Vagina (tissue), 2 donors: ENCODE measurements around the gene NUDCD3.

Source experiments
- CTCF ChIP-seq, 3 experiments: fragments of 450-650 bp in 2 of 3; fragments of 200-600 bp in 1 of 3; sonication (generic) in 1 of 3; IDR thresholded peaks; one replicate each; pipeline ENCODE4 v1.5.1; 2017 to 2019; ENCODE audit warnings: antibody characterized with exemption in 3 of 3, mild to moderate bottlenecking in 2 of 3, moderate library complexity in 2 of 3
- POLR2A ChIP-seq, 2 donors: fragments of 450-650 bp; IDR thresholded peaks; one replicate each; pipeline ENCODE4 v1.6.1; 2017; ENCODE audit warnings: antibody characterized with exemption in 2 of 2, mild to moderate bottlenecking in 2 of 2, moderate library complexity in 2 of 2

GRCh38 chr7:44491229-44491628, 771 bp upstream of the NUDCD3 start:
- TF ChIP-seq CTCF (IDR thresholded peaks at IDR 0.05) (no peak), POLR2A (IDR thresholded peaks at IDR 0.05) (no peak)
